ENCODE data around the gene TMBIM6.

TMBIM6 gene

GRCh38 chr12:49794021-49794420, 52.7 kb downstream of the TMBIM6 start:
- TF ChIP-seq ZNF274 (IDR thresholded peaks at IDR 0.05; ENCODE audit: low read depth, low read length), result no peak
- H3K4me3 ChIP-seq (ENCODE audit: low read length), result no peak overlapping the region

GRCh38 chr12:49794811-49795653, 53.7 kb downstream of the TMBIM6 start:
- no peak for TF ChIP-seq ZNF274 (IDR thresholded peaks at IDR 0.05; ENCODE audit: low read depth, low read length)

GRCh38 chr12:49795654-49796105, 54.3 kb downstream of the TMBIM6 start:
- H3K4me3 ChIP-seq (ENCODE audit: low read length), result no peak overlapping the region
- TF ChIP-seq ZNF274 (IDR thresholded peaks at IDR 0.05; ENCODE audit: low read depth, low read length), result no peak

More at GRCh38 chr12:49794811-49795653, 53.7 kb downstream of the TMBIM6 start:
- H3K4me3 ChIP-seq (ENCODE audit: low read length), result no peak overlapping the region

- no peak overlapping the region for H3K4me3 ChIP-seq (ENCODE audit: low read length)
- no peak for TF ChIP-seq ZNF274 (IDR thresholded peaks at IDR 0.05; ENCODE audit: low read depth, low read length)
These were observed 54.8 kb downstream of the TMBIM6 start for GRCh38 chr12:49796155-49796554.

GRCh38 chr12:49796606-49797448, 55.5 kb downstream of the TMBIM6 start:
- TF ChIP-seq ZNF274 (IDR thresholded peaks at IDR 0.05; ENCODE audit: low read depth, low read length), result no peak

GRCh38 chr12:49797449-49797776, 56.1 kb downstream of the TMBIM6 start:
- TF ChIP-seq ZNF274 (IDR thresholded peaks at IDR 0.05; ENCODE audit: low read depth, low read length), result no peak
- no peak overlapping the region for H3K4me3 ChIP-seq (ENCODE audit: low read length)

More at GRCh38 chr12:49796606-49797448, 55.5 kb downstream of the TMBIM6 start:
- no peak overlapping the region for H3K4me3 ChIP-seq (ENCODE audit: low read length)

GRCh38 chr12:49798248-49798647, 56.9 kb downstream of the TMBIM6 start:
- no peak for TF ChIP-seq ZNF274 (IDR thresholded peaks at IDR 0.05; ENCODE audit: low read depth, low read length)
- H3K4me3 ChIP-seq (ENCODE audit: low read length), result no peak overlapping the region

GRCh38 chr12:49798934-49799333, 57.6 kb downstream of the TMBIM6 start:
- no peak overlapping the region for H3K4me3 ChIP-seq (ENCODE audit: low read length)
- TF ChIP-seq ZNF274 (IDR thresholded peaks at IDR 0.05; ENCODE audit: low read depth, low read length), result no peak

- H3K4me3 ChIP-seq (ENCODE audit: low read length), result no peak overlapping the region
- TF ChIP-seq ZNF274 (IDR thresholded peaks at IDR 0.05; ENCODE audit: low read depth, low read length), result no peak
These were observed 59.2 kb downstream of the TMBIM6 start for GRCh38 chr12:49800421-49801140.

GRCh38 chr12:49801141-49802063, 60.0 kb downstream of the TMBIM6 start:
- H3K4me3 ChIP-seq (ENCODE audit: low read length), result no peak overlapping the region
- no peak for TF ChIP-seq ZNF274 (IDR thresholded peaks at IDR 0.05; ENCODE audit: low read depth, low read length)

GRCh38 chr12:49803693-49804450, 62.5 kb downstream of the TMBIM6 start:
- TF ChIP-seq ZNF274 (IDR thresholded peaks at IDR 0.05; ENCODE audit: low read depth, low read length), result no peak
- no peak overlapping the region for H3K4me3 ChIP-seq (ENCODE audit: low read length)

- no peak overlapping the region for H3K4me3 ChIP-seq (ENCODE audit: low read length)
- no peak for TF ChIP-seq ZNF274 (IDR thresholded peaks at IDR 0.05; ENCODE audit: low read depth, low read length)
These were observed 63.5 kb downstream of the TMBIM6 start for GRCh38 chr12:49804821-49805220.

Measured in GM08714 (cell line).